ENCODE results near the gene ADH4.

- TF ChIP-seq CTCF (IDR thresholded peaks at IDR 0.05) = no peak
- TF ChIP-seq POLR2AphosphoS5 (IDR thresholded peaks at IDR 0.05; ENCODE audit: low read depth, low read length) = no peak
- no peak for TF ChIP-seq REST (IDR thresholded peaks at IDR 0.05; ENCODE audit: insufficient read depth in 1 of 2, low read depth in 2 of 2, low read length in 1 of 2)
- no peak for TF ChIP-seq TCF7L2 (IDR thresholded peaks at IDR 0.05; ENCODE audit: low read depth, low read length)
Observed at GRCh38 chr4:99180382-99181070, 36.4 kb upstream of the ADH4 start.
